ACHN (cell line): ENCODE measurements around the gene SLC35F1.
"Not testable (repeated sequence)": the region's sequence is repeated elsewhere in the genome, so short reads cannot be mapped to it uniquely, and the experiment has no call there.

ENCODE experiments used
- DNase-seq: peaks from one replicate; pipeline ENCODE4 v3.0.0-alpha.2; 2015
- in situ Hi-C: cut with HindIII; loops from 2 replicates; pipeline ENCODE4 v1.10.0; 2017; ENCODE audit warnings: low sequenced_read_pairs, low pct_ligation_motif_present, low pct_unique_long_range_greater_than_20kb

SLC35F1 gene

GRCh38 chr6:117974914-117975627, 68.0 kb downstream of the SLC35F1 start:
- in situ Hi-C loops = no loop called here
- no peak for DNase-seq

GRCh38 chr6:117976030-117976651, 69.1 kb downstream of the SLC35F1 start:
- in situ Hi-C loops = no loop called here
- peak; percentile 47 for DNase-seq

- in situ Hi-C loops = no loop called here
- no peak for DNase-seq
Observed at GRCh38 chr6:117985916-117986315, 78.9 kb downstream of the SLC35F1 start.

GRCh38 chr6:117986396-117986795, 79.3 kb downstream of the SLC35F1 start:
- no peak for DNase-seq
- in situ Hi-C loops = no loop called here

GRCh38 chr6:117989086-117989485, 82.0 kb downstream of the SLC35F1 start:
- in situ Hi-C loops = no loop called here

GRCh38 chr6:117990151-117990550, 83.1 kb downstream of the SLC35F1 start:
- DNase-seq = no peak
- in situ Hi-C loops = no loop called here

More at GRCh38 chr6:117989086-117989485, 82.0 kb downstream of the SLC35F1 start:
- no peak for DNase-seq

- no peak for DNase-seq
- in situ Hi-C loops = no loop called here
Observed at GRCh38 chr6:117992856-117993255, 85.8 kb downstream of the SLC35F1 start.

- DNase-seq = no peak
- in situ Hi-C loops = no loop called here
Observed at GRCh38 chr6:118012944-118013343, 105.9 kb downstream of the SLC35F1 start.

- in situ Hi-C loops = no loop called here
- DNase-seq = no peak
Observed at GRCh38 chr6:118016532-118016931, 109.5 kb downstream of the SLC35F1 start.

- in situ Hi-C loops = no loop called here
- no peak for DNase-seq
Observed at GRCh38 chr6:118017301-118017848, 110.3 kb downstream of the SLC35F1 start.

GRCh38 chr6:118023771-118024170, 116.7 kb downstream of the SLC35F1 start:
- no peak for DNase-seq
- in situ Hi-C loops = no loop called here

- DNase-seq = no peak
- in situ Hi-C loops = no loop called here
Observed at GRCh38 chr6:118029967-118030366, 122.9 kb downstream of the SLC35F1 start.

GRCh38 chr6:118037479-118037878, 130.4 kb downstream of the SLC35F1 start:
- in situ Hi-C loops = not testable (repeated sequence)

GRCh38 chr6:118042855-118043254, 135.8 kb downstream of the SLC35F1 start:
- no peak for DNase-seq

More at GRCh38 chr6:118037479-118037878, 130.4 kb downstream of the SLC35F1 start:
- not testable (repeated sequence) for DNase-seq

GRCh38 chr6:118044275-118044674, 137.2 kb downstream of the SLC35F1 start:
- in situ Hi-C loops = no loop called here

More at GRCh38 chr6:118042855-118043254, 135.8 kb downstream of the SLC35F1 start:
- in situ Hi-C loops = no loop called here

GRCh38 chr6:118054082-118054481, 147.0 kb downstream of the SLC35F1 start:
- no peak for DNase-seq

More at GRCh38 chr6:118044275-118044674, 137.2 kb downstream of the SLC35F1 start:
- DNase-seq = no peak

GRCh38 chr6:118061666-118062065, 154.6 kb downstream of the SLC35F1 start:
- in situ Hi-C loops = no loop called here
- no peak for DNase-seq

More at GRCh38 chr6:118054082-118054481, 147.0 kb downstream of the SLC35F1 start:
- in situ Hi-C loops = no loop called here

GRCh38 chr6:118080547-118080946, 173.5 kb downstream of the SLC35F1 start:
- in situ Hi-C loops = no loop called here
- no peak for DNase-seq

GRCh38 chr6:118083711-118084110, 176.6 kb downstream of the SLC35F1 start:
- in situ Hi-C loops = no loop called here
- no peak for DNase-seq

GRCh38 chr6:118085665-118086064, 178.6 kb downstream of the SLC35F1 start:
- in situ Hi-C loops = no loop called here
- DNase-seq = no peak
